OCI-LY1 (cell line): ENCODE data around the gene TRIM14.

Experiments used
- CTCF ChIP-seq: fragments of 200-600 bp; sonication (generic), shearing (Covaris generic); IDR thresholded peaks from 2 replicates; pipeline ENCODE4 v1.5.1; 2017; ENCODE audit warnings: mild to moderate bottlenecking, antibody characterized with exemption, low read length, moderate library complexity, mixed read lengths
- EZH2 ChIP-seq: fragments of 200-600 bp; sonication (generic), shearing (Covaris generic); IDR thresholded peaks from 2 replicates; pipeline ENCODE4 v1.8.0; 2017; ENCODE audit warnings: borderline replicate concordance, mixed run types, mild to moderate bottlenecking, antibody characterized with exemption, low read length, moderate library complexity, mixed read lengths

GRCh38 chr9:98070704-98071103 lies 48.3 kb downstream of the TRIM14 start:
- TF ChIP-seq EZH2 (no peak), CTCF (no peak)
